Measurements from ENCODE around the gene ALK. TPM values are rescaled to one million over a fixed set of nuclear protein-coding genes. Genes with fewer than 3 reads are reported as not detected.

Gene ALK
- total and polyA plus RNA-seq, 10 of the 15 experiments (the other 5 are each of a cell fraction or from before 2014, with no cell fraction given), result 0.11 TPM; not detected in 9

DNA sequence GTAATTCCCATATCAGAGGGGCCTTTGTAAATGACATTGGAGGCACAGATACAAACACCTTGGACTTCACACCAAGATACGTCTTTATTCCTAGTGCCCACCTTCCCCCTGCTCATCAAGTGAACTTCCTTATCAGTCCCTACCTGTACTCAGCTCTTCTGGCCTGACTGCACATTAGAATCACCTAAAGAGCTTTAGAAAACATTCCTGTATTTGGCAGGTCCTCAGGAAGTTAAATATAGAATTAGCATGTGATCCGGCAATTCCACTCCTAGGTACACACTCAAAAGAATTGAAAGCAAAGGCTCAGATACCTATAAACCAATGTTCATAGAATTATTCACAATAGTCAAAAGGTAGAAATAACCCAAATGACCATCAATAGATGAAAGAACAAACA, 46.6 kb downstream of the ALK start (continued):
- TF ChIP-seq EGR1 (IDR thresholded peaks at IDR 0.05; ENCODE audit: borderline replicate concordance in 1 of 2, low read depth in 2 of 2, low read length in 2 of 2), result no peak
- TF ChIP-seq POLR2AphosphoS2 (IDR thresholded peaks at IDR 0.05; ENCODE audit: low read depth, low read length), result no peak
- no peak for TF ChIP-seq NR2C2 (IDR thresholded peaks at IDR 0.05; ENCODE audit: borderline replicate concordance, control insufficient read depth, insufficient read length, low read depth)
- TF ChIP-seq, protein P1, sequence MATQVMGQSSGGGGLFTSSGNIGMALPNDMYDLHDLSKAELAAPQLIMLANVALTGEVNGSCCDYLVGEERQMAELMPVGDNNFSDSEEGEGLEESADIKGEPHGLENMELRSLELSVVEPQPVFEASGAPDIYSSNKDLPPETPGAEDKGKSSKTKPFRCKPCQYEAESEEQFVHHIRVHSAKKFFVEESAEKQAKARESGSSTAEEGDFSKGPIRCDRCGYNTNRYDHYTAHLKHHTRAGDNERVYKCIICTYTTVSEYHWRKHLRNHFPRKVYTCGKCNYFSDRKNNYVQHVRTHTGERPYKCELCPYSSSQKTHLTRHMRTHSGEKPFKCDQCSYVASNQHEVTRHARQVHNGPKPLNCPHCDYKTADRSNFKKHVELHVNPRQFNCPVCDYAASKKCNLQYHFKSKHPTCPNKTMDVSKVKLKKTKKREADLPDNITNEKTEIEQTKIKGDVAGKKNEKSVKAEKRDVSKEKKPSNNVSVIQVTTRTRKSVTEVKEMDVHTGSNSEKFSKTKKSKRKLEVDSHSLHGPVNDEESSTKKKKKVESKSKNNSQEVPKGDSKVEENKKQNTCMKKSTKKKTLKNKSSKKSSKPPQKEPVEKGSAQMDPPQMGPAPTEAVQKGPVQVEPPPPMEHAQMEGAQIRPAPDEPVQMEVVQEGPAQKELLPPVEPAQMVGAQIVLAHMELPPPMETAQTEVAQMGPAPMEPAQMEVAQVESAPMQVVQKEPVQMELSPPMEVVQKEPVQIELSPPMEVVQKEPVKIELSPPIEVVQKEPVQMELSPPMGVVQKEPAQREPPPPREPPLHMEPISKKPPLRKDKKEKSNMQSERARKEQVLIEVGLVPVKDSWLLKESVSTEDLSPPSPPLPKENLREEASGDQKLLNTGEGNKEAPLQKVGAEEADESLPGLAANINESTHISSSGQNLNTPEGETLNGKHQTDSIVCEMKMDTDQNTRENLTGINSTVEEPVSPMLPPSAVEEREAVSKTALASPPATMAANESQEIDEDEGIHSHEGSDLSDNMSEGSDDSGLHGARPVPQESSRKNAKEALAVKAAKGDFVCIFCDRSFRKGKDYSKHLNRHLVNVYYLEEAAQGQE (IDR thresholded peaks at IDR 0.05; ENCODE audit: low read depth, low read length), result no peak
- no peak for TF ChIP-seq FOS (IDR thresholded peaks at IDR 0.05; ENCODE audit: borderline replicate concordance, extremely low read depth, insufficient read length)

DNA sequence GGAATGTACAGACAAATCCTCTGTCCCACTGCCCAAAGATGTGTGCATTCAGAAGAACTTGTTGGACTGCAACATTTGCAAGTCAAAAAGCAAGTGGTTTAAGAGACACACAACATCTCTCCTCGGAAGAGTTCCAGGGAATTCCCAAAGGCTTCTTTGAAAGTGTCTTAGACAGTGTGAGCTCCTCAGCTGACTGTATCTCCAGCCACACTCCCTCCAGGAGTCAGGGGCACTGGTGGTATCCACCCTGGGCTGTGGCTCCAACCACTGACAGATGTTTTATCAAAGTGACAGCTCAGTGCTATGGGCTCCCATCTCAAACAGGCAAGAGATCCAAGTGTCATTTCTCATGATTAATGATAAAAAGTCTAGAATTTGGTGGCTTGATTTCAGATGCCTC, 48.5 kb downstream of the ALK start:
- no TSS peak for BruUV-seq (replicated peaks)
- Histone ChIP-seq H3K4me3 (no peak overlapping the region), H4K20me1 (ENCODE audit: control insufficient read depth, insufficient read depth) (no peaks in the 10 kb centered on the region), H3K9me3 (replicated peaks; ENCODE audit: control insufficient read depth, insufficient read depth, low read length) (no peaks in the 10 kb centered on the region), H3K27me3 (replicated peaks in 1 of 2; ENCODE audit: control insufficient read depth in 2 of 2, insufficient read depth in 2 of 2, low read length in 1 of 2) (no peaks in the 10 kb centered on the region; a peak in 2 of 4 replicates), H3K79me2 (ENCODE audit: control insufficient read depth, insufficient read depth, low read length) (no peaks in the 10 kb centered on the region), H3K9ac (ENCODE audit: control insufficient read depth, insufficient read depth, low read length) (no peak overlapping the region), H3K4me1 (ENCODE audit: control insufficient read depth, insufficient read depth, low read length) (no peaks in the 10 kb centered on the region), H2AFZ (ENCODE audit: control insufficient read depth, low read depth, low read length) (no peak overlapping the region), H3K4me2 (ENCODE audit: control insufficient read depth, insufficient read depth) (no peak overlapping the region), H3K27ac (ENCODE audit: control insufficient read depth, insufficient read depth) (no peak overlapping the region), H3K36me3 (ENCODE audit: control insufficient read depth in 2 of 2, insufficient read depth in 2 of 2, low read length in 1 of 2) (no peaks in the 10 kb centered on the region)
- POLR2A ChIA-PET, result no interaction called here
- intact Hi-C loops (cut with micrococcal nuclease; ENCODE audit: unreplicated experiment), result no loop called here
- FAIRE-seq (no peak), DNase-seq (ENCODE audit: low read depth, low spot score) (no peak), ATAC-seq (no peak)
- in situ Hi-C loops (cut with MboI), result no loop called here
- 0% methylated on average over 1 of the region's 1 CpG for WGBS (ENCODE audit: insufficient coverage, insufficient replicate concordance, low lambda C conversion rate, missing lambda C conversion rate)
- SMC1A ChIA-PET (ENCODE audit: uncharacterized antibody, unreplicated experiment), result interaction anchor here (1.0 kb wide), 1 partner anchor 34 kb away, joined by 3 read pairs; no protein-coding TSS in a partner anchor
- RAD21 ChIA-PET (ENCODE audit: unreplicated experiment), result no interaction called here
- CTCF ChIA-PET, result no interaction called here
- no peak for TF ChIP-seq MTA2 (IDR thresholded peaks at IDR 0.05; ENCODE audit: low read depth)
- TF ChIP-seq ZNF24 (IDR thresholded peaks at IDR 0.05), result no peak
- TF ChIP-seq SREBF2 (IDR thresholded peaks at IDR 0.05; ENCODE audit: low read length), result no peak
- TF ChIP-seq, protein P2, sequence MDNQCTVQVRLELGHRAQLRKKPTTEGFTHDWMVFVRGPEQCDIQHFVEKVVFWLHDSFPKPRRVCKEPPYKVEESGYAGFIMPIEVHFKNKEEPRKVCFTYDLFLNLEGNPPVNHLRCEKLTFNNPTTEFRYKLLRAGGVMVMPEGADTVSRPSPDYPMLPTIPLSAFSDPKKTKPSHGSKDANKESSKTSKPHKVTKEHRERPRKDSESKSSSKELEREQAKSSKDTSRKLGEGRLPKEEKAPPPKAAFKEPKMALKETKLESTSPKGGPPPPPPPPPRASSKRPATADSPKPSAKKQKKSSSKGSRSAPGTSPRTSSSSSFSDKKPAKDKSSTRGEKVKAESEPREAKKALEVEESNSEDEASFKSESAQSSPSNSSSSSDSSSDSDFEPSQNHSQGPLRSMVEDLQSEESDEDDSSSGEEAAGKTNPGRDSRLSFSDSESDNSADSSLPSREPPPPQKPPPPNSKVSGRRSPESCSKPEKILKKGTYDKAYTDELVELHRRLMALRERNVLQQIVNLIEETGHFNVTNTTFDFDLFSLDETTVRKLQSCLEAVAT (IDR thresholded peaks at IDR 0.05), result no peak
- TF ChIP-seq SIN3A (IDR thresholded peaks at IDR 0.05; ENCODE audit: low read depth, low read length), result no peak
- TF ChIP-seq SUPT20H (IDR thresholded peaks at IDR 0.05; ENCODE audit: borderline replicate concordance, control insufficient read depth, low read depth, low read length), result no peak
- TF ChIP-seq, protein P3, sequence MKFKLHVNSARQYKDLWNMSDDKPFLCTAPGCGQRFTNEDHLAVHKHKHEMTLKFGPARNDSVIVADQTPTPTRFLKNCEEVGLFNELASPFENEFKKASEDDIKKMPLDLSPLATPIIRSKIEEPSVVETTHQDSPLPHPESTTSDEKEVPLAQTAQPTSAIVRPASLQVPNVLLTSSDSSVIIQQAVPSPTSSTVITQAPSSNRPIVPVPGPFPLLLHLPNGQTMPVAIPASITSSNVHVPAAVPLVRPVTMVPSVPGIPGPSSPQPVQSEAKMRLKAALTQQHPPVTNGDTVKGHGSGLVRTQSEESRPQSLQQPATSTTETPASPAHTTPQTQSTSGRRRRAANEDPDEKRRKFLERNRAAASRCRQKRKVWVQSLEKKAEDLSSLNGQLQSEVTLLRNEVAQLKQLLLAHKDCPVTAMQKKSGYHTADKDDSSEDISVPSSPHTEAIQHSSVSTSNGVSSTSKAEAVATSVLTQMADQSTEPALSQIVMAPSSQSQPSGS (IDR thresholded peaks at IDR 0.05; ENCODE audit: low read length), result no peak
- TF ChIP-seq, protein P4, sequence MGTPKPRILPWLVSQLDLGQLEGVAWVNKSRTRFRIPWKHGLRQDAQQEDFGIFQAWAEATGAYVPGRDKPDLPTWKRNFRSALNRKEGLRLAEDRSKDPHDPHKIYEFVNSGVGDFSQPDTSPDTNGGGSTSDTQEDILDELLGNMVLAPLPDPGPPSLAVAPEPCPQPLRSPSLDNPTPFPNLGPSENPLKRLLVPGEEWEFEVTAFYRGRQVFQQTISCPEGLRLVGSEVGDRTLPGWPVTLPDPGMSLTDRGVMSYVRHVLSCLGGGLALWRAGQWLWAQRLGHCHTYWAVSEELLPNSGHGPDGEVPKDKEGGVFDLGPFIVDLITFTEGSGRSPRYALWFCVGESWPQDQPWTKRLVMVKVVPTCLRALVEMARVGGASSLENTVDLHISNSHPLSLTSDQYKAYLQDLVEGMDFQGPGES (IDR thresholded peaks at IDR 0.05), result no peak
- TF ChIP-seq HDGF (IDR thresholded peaks at IDR 0.05), result no peak
- TF ChIP-seq TCF7 (IDR thresholded peaks at IDR 0.05; ENCODE audit: borderline replicate concordance), result no peak
- no peak for TF ChIP-seq BACH1 (IDR thresholded peaks at IDR 0.05; ENCODE audit: borderline replicate concordance)
- TF ChIP-seq IKZF1 (conservative IDR thresholded peaks at IDR 0.05), result no peak

All from GM12878 (cell line).